HS-5 (cell line): ENCODE data around the gene SFT2D1.

ENCODE experiments used
- DNase-seq: peaks from one replicate; pipeline ENCODE4 v3.0.0-alpha.2; 2012; ENCODE audit warnings: low read depth

The SFT2D1 gene

GRCh38 chr6:166277892-166278578, 64.3 kb downstream of the SFT2D1 start:
- DNase-seq: no peak

GRCh38 chr6:166277018-166277417, 65.3 kb downstream of the SFT2D1 start:
- DNase-seq: no peak

- no peak for DNase-seq
Observed at GRCh38 chr6:166275714-166276166, 66.6 kb downstream of the SFT2D1 start.

- DNase-seq: no peak
Observed at GRCh38 chr6:166274739-166275370, 67.5 kb downstream of the SFT2D1 start.

GRCh38 chr6:166274163-166274562, 68.2 kb downstream of the SFT2D1 start:
- no peak for DNase-seq

- no peak for DNase-seq
Observed at GRCh38 chr6:166271376-166271765, 71.0 kb downstream of the SFT2D1 start.

- DNase-seq: no peak
Observed at GRCh38 chr6:166270706-166271375, 71.5 kb downstream of the SFT2D1 start.
